ENCODE results near the gene IFIT5.

The IFIT5 gene

GRCh38 chr10:89391907-89392756 is 22.2 kb upstream of the IFIT5 start, which contains the start of gene IFIT1:
Gene IFIT1 (plus strand): TSS chr10:89392623. CDS start chr10:89392713, 90 bp downstream.
- TF ChIP-seq POLR2A (IDR thresholded peaks at IDR 0.05; ENCODE audit: extremely low read depth, insufficient read length) = peak; percentile 80
- TF ChIP-seq MYC (IDR thresholded peaks at IDR 0.05; ENCODE audit: low read depth, low read length) = no peak
- TF ChIP-seq MAX (IDR thresholded peaks at IDR 0.05; ENCODE audit: low read depth, low read length) = 0 out of 2 replicates have a peak, but pooled peaks have one; percentile 34
- peak; percentile 3 for TF ChIP-seq CTCF (IDR thresholded peaks at IDR 0.05; ENCODE audit: low read depth, low read length)
- H3K4me3 ChIP-seq (ENCODE audit: low read depth, low read length) = peak within 1 kb of the TSS; percentile 82
- peak; percentile 89 for DNase-seq (ENCODE audit: low read depth)

GRCh38 chr10:89392974-89393373 is 21.4 kb upstream of the IFIT5 start:
- TF ChIP-seq MAX (IDR thresholded peaks at IDR 0.05; ENCODE audit: low read depth, low read length) (peak; percentile 22; the same call in 1 of the 2 replicates), CTCF (IDR thresholded peaks at IDR 0.05; ENCODE audit: low read depth, low read length) (no peak), MYC (IDR thresholded peaks at IDR 0.05; ENCODE audit: low read depth, low read length) (peak; percentile 36; the same call in 1 of the 2 replicates)
- peak; percentile 90 for DNase-seq (ENCODE audit: low read depth)
- peak overlapping the region; percentile 82 for H3K4me3 ChIP-seq (ENCODE audit: low read depth, low read length)

GRCh38 chr10:89393898-89394297 is 20.5 kb upstream of the IFIT5 start:
- no peak for DNase-seq (ENCODE audit: low read depth)
- H3K4me3 ChIP-seq (ENCODE audit: low read depth, low read length) = no peak overlapping the region
- TF ChIP-seq POLR2A (IDR thresholded peaks at IDR 0.05; ENCODE audit: extremely low read depth, insufficient read length) (no peak), MYC (IDR thresholded peaks at IDR 0.05; ENCODE audit: low read depth, low read length) (no peak), CTCF (IDR thresholded peaks at IDR 0.05; ENCODE audit: low read depth, low read length) (no peak)

GRCh38 chr10:89395141-89395540 is 19.2 kb upstream of the IFIT5 start:
- no peak for DNase-seq (ENCODE audit: low read depth)
- TF ChIP-seq MAX (IDR thresholded peaks at IDR 0.05; ENCODE audit: low read depth, low read length) (no peak), POLR2A (IDR thresholded peaks at IDR 0.05; ENCODE audit: extremely low read depth, insufficient read length) (no peak), CTCF (IDR thresholded peaks at IDR 0.05; ENCODE audit: low read depth, low read length) (no peak), MYC (IDR thresholded peaks at IDR 0.05; ENCODE audit: low read depth, low read length) (no peak)
- H3K4me3 ChIP-seq (ENCODE audit: low read depth, low read length) = no peak overlapping the region

GRCh38 chr10:89398003-89398749 is 16.2 kb upstream of the IFIT5 start:
- no peak for TF ChIP-seq CTCF (IDR thresholded peaks at IDR 0.05; ENCODE audit: low read depth, low read length)
- no peak for TF ChIP-seq MYC (IDR thresholded peaks at IDR 0.05; ENCODE audit: low read depth, low read length)
- no peak for TF ChIP-seq MAX (IDR thresholded peaks at IDR 0.05; ENCODE audit: low read depth, low read length)
- no peak for TF ChIP-seq POLR2A (IDR thresholded peaks at IDR 0.05; ENCODE audit: extremely low read depth, insufficient read length)
- DNase-seq (ENCODE audit: low read depth) = no peak
- no peak overlapping the region for H3K4me3 ChIP-seq (ENCODE audit: low read depth, low read length)
